Osteocyte (in vitro differentiated cells): Measurements from ENCODE around the gene TP53I11. TPM values are rescaled to one million over a fixed set of nuclear protein-coding genes. Genes with fewer than 3 reads are reported as not detected.
A peak's percentile ranks its signal among the peaks of the same experiment; 100 is the strongest.

Experiments used
- DNase-seq: peaks from one replicate; pipeline ENCODE4 v3.0.0; 2021; ENCODE audit warnings: mixed read lengths; ENCODE audit not compliant: unreplicated experiment; ENCODE audit errors: extremely low spot score
- H3K27ac Mint-ChIP-seq: one replicate; pipeline ENCODE4 v1.8.0; 2021; ENCODE audit warnings: mild to moderate bottlenecking, mixed read lengths; ENCODE audit not compliant: unreplicated experiment
- H3K27me3 Mint-ChIP-seq: one replicate; pipeline ENCODE4 v1.8.0; 2021; ENCODE audit warnings: mixed read lengths; ENCODE audit not compliant: unreplicated experiment
- H3K36me3 Mint-ChIP-seq: one replicate; pipeline ENCODE4 v1.8.0; 2021; ENCODE audit warnings: mixed read lengths; ENCODE audit not compliant: unreplicated experiment
- H3K4me1 Mint-ChIP-seq: one replicate; pipeline ENCODE4 v1.8.0; 2021; ENCODE audit warnings: mixed read lengths; ENCODE audit not compliant: unreplicated experiment
- H3K4me3 Mint-ChIP-seq: one replicate; pipeline ENCODE4 v1.8.0; 2021; ENCODE audit warnings: mild to moderate bottlenecking, moderate library complexity, mixed read lengths; ENCODE audit not compliant: unreplicated experiment
- H3K9me3 Mint-ChIP-seq: one replicate; pipeline ENCODE4 v1.8.0; 2021; ENCODE audit warnings: mixed read lengths; ENCODE audit not compliant: unreplicated experiment
- total RNA-seq: library from RNA; stranded (reverse); gene quantifications from 2 replicates; pipeline ENCODE4 v1.2.1, GENCODE V29; 2021
- TF ChIP-seq, protein P1 (sequence below): fragments of 200-600 bp; sonication (generic); IDR thresholded peaks from 2 replicates; pipeline ENCODE4 v1.5.0; 2021; ENCODE audit warnings: antibody characterized with exemption, mild to moderate bottlenecking, moderate library complexity

The TP53I11 gene
- total RNA-seq, 1 donor from 2014 or later: 159 TPM

DNA sequence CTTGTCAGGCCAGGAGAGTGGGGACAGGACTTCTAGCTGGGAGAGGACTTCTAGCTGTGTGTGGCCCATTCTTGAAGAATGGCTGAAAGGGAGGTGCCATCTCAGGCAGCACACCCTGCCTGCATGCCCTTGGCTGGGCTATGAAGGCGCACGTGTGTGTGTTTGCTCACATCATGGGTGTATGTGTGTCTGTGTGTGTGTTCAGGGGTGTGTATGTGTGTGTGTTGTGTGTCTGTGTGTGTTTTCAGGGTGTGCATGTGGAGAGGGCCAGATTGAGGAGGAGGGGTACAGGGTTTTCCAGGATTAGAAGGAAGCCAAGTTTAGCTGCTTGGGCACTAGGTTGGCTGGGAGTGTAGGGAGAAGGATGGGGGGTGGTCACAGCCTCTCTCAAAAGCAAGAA, 16.6 kb downstream of the TP53I11 start:
- TF ChIP-seq, protein P1, sequence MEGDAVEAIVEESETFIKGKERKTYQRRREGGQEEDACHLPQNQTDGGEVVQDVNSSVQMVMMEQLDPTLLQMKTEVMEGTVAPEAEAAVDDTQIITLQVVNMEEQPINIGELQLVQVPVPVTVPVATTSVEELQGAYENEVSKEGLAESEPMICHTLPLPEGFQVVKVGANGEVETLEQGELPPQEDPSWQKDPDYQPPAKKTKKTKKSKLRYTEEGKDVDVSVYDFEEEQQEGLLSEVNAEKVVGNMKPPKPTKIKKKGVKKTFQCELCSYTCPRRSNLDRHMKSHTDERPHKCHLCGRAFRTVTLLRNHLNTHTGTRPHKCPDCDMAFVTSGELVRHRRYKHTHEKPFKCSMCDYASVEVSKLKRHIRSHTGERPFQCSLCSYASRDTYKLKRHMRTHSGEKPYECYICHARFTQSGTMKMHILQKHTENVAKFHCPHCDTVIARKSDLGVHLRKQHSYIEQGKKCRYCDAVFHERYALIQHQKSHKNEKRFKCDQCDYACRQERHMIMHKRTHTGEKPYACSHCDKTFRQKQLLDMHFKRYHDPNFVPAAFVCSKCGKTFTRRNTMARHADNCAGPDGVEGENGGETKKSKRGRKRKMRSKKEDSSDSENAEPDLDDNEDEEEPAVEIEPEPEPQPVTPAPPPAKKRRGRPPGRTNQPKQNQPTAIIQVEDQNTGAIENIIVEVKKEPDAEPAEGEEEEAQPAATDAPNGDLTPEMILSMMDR: no peak
- Mint-ChIP-seq H3K4me3 (no peak overlapping the region), H3K36me3 (peaks cover 5% of the 10 kb centered on the region), H3K4me1 (peaks cover 18% of the 10 kb centered on the region), H3K27me3 (no peaks in the 10 kb centered on the region), H3K27ac (no peak overlapping the region), H3K9me3 (no peaks in the 10 kb centered on the region)
- no peak for DNase-seq

DNA sequence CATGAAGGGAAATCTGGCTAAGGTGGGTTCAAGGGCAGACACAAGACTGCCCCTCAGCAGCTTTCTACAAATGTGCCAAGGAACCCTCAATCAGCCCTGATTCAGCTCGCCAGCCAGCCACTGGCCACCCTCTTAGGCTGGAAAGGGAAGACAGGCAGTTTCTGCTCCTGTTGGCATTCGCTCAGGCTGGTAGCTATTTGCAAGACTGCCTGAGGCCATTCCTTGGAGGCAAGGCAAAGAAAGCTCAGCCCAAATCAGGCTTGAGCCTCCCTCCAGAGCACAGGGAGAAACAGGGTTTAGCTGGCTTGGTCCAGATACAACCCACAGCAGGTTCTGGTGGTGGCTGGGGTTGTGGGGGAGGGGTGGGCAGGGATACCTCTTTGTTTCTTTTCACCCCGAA, 19.2 kb downstream of the TP53I11 start:
- no peaks in the 10 kb centered on the region for H3K27me3 Mint-ChIP-seq
- H3K27ac Mint-ChIP-seq: no peak overlapping the region
- TF ChIP-seq, protein P1: no peak
- H3K4me1 Mint-ChIP-seq: peaks cover 20% of the 10 kb centered on the region
- no peak for DNase-seq
- H3K36me3 Mint-ChIP-seq: peaks cover 5% of the 10 kb centered on the region
- no peaks in the 10 kb centered on the region for H3K9me3 Mint-ChIP-seq
- no peak overlapping the region for H3K4me3 Mint-ChIP-seq

DNA sequence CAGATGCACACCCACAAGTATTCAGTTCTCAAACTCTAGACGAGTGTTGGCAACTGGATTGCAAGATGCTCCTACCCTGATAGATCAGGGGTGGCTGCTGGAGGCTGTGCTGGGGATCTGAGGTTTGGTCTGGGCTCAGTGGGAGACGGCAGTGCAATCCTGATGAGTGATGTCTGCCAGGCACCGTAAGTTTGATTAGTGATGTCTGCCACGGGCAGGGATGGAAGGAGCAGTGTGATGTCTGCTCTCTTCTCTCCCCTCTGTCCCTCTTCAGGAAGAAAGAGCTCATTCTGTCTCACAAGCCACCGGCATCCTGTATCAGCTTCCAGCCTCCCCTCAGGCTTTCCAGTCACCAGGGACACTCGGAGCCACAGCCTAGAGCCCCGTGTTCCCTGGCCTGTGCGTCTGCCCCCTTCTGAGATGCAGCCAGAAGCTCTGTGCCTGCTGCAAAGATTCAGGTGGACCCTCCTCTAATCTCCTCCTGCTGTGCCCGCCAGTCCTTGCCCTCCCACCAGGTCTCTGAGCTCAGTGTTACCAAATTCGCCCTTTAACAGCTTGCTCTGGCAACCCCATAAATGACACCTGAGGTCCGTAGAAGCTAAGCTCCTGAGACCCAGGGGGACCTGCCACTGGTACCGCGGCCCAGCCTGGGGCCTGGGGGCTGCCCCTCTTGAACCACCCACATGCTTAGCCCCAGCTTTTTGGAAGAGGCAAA, 19.9 kb downstream of the TP53I11 start:
- peaks cover 18% of the 10 kb centered on the region for H3K4me1 Mint-ChIP-seq
- H3K9me3 Mint-ChIP-seq: no peaks in the 10 kb centered on the region
- TF ChIP-seq, protein P1: no peak
- H3K27me3 Mint-ChIP-seq: no peaks in the 10 kb centered on the region
- no peak overlapping the region for H3K4me3 Mint-ChIP-seq
- H3K36me3 Mint-ChIP-seq: peaks cover 5% of the 10 kb centered on the region
- no peak for DNase-seq
- peak overlapping the region; percentile 72 for H3K27ac Mint-ChIP-seq

DNA sequence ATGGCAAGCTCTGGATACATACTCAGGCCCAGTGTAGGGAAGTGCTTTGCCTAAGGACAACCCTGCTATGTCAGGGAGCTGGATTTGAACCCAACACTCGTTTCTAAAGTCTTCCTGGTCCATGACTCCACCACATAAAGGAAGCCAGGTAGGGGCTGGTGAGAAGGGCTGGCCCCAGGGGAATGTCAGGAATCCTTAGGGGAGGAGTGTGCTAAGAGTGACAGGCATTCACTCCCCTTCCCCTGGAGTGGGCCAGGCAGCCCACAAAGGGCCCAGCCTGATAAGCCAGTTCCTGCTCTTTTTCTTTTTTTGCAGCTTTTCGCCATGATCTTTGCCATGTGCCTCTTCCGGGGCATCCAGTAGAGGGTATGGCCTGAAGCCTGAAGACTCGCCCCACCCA, 21.9 kb downstream of the TP53I11 start:
- TF ChIP-seq, protein P1: no peak
- Mint-ChIP-seq H3K27ac (no peak overlapping the region), H3K9me3 (no peaks in the 10 kb centered on the region), H3K4me3 (no peak overlapping the region), H3K4me1 (peaks cover 18% of the 10 kb centered on the region), H3K27me3 (no peaks in the 10 kb centered on the region), H3K36me3 (peaks cover under 1% of the 10 kb centered on the region)
- DNase-seq: no peak

DNA sequence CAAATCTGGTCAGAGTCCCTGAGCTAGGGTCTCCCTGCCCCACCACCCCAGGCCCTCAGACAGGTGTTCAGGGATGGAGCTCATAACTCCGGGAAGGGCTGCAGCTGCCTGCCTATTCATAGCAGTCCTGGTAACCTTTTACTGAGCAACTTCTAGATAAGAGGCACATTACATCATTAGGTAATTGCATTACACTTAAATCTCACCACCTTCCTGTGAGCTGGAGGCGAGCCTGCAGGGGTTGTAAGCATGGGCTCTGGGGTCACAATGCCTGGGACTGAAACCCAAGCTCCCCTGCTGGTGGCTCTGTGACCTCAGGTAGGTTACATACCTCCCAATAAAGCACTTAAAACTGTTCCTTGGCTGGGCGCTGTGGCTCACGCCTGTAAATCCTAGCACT, 22.5 kb downstream of the TP53I11 start:
- no peak overlapping the region for H3K27ac Mint-ChIP-seq
- H3K27me3 Mint-ChIP-seq: no peaks in the 10 kb centered on the region
- TF ChIP-seq, protein P1: no peak
- H3K4me1 Mint-ChIP-seq: peaks cover 18% of the 10 kb centered on the region
- no peak overlapping the region for H3K4me3 Mint-ChIP-seq
- DNase-seq: no peak
- no peaks in the 10 kb centered on the region for H3K36me3 Mint-ChIP-seq
- no peaks in the 10 kb centered on the region for H3K9me3 Mint-ChIP-seq
